Activated naive CD8-positive, alpha-beta T cell (primary cell): ENCODE data around the gene CCDC187.

Source experiments
- H3K27ac Mint-ChIP-seq: one replicate; pipeline ENCODE4 v1.8.0; 2021; ENCODE audit warnings: mixed read lengths
- H3K27me3 Mint-ChIP-seq: one replicate; pipeline ENCODE4 v1.8.0; 2021; ENCODE audit warnings: mixed read lengths
- H3K36me3 Mint-ChIP-seq: one replicate; pipeline ENCODE4 v1.8.0; 2021; ENCODE audit warnings: mixed read lengths
- H3K4me1 Mint-ChIP-seq: one replicate; pipeline ENCODE4 v1.8.0; 2021; ENCODE audit warnings: low read depth, mixed read lengths
- H3K4me3 Mint-ChIP-seq: one replicate; pipeline ENCODE4 v1.8.0; 2021; ENCODE audit warnings: mild to moderate bottlenecking, mixed read lengths
- H3K9me3 Mint-ChIP-seq: one replicate; pipeline ENCODE4 v1.8.0; 2021; ENCODE audit warnings: low read depth, mixed read lengths

The CCDC187 gene

GRCh38 chr9:136204145-136204805 is 99.6 kb downstream of the CCDC187 start:
- Mint-ChIP-seq H3K27me3 (peaks cover 9% of the 10 kb centered on the region), H3K36me3 (peaks cover 8% of the 10 kb centered on the region), H3K27ac (no peak overlapping the region), H3K9me3 (no peaks in the 10 kb centered on the region), H3K4me1 (peaks cover 2% of the 10 kb centered on the region), H3K4me3 (no peak overlapping the region)

GRCh38 chr9:136203408-136204144 is 100.3 kb downstream of the CCDC187 start:
- Mint-ChIP-seq H3K4me1 (peaks cover 2% of the 10 kb centered on the region), H3K27me3 (peaks cover 9% of the 10 kb centered on the region)

GRCh38 chr9:136202454-136203407 is 101.2 kb downstream of the CCDC187 start:
- Mint-ChIP-seq H3K4me1 (peaks cover 2% of the 10 kb centered on the region), H3K36me3 (peaks cover 8% of the 10 kb centered on the region), H3K27ac (no peak overlapping the region), H3K9me3 (no peaks in the 10 kb centered on the region), H3K4me3 (no peak overlapping the region), H3K27me3 (peaks cover 10% of the 10 kb centered on the region)

More at GRCh38 chr9:136203408-136204144, 100.3 kb downstream of the CCDC187 start:
- Mint-ChIP-seq H3K9me3 (no peaks in the 10 kb centered on the region), H3K36me3 (peaks cover 8% of the 10 kb centered on the region), H3K4me3 (no peak overlapping the region), H3K27ac (no peak overlapping the region)

GRCh38 chr9:136201609-136202453 is 102.1 kb downstream of the CCDC187 start:
- Mint-ChIP-seq H3K4me3 (no peak overlapping the region), H3K27me3 (peaks cover 11% of the 10 kb centered on the region), H3K4me1 (peaks cover 3% of the 10 kb centered on the region), H3K9me3 (no peaks in the 10 kb centered on the region), H3K36me3 (peaks cover 2% of the 10 kb centered on the region), H3K27ac (no peak overlapping the region)

- Mint-ChIP-seq H3K27me3 (peaks cover 14% of the 10 kb centered on the region), H3K4me1 (peaks cover 5% of the 10 kb centered on the region)
Measured at GRCh38 chr9:136201174-136201573, 102.7 kb downstream of the CCDC187 start.

GRCh38 chr9:136200424-136200823 is 103.5 kb downstream of the CCDC187 start:
- H3K4me3 Mint-ChIP-seq = no peak overlapping the region

More at GRCh38 chr9:136201174-136201573, 102.7 kb downstream of the CCDC187 start:
- Mint-ChIP-seq H3K9me3 (no peaks in the 10 kb centered on the region), H3K27ac (no peak overlapping the region), H3K36me3 (peaks cover 2% of the 10 kb centered on the region), H3K4me3 (no peak overlapping the region)

More at GRCh38 chr9:136200424-136200823, 103.5 kb downstream of the CCDC187 start:
- Mint-ChIP-seq H3K27ac (no peak overlapping the region), H3K4me1 (peaks cover 6% of the 10 kb centered on the region), H3K27me3 (peaks cover 16% of the 10 kb centered on the region), H3K9me3 (no peaks in the 10 kb centered on the region), H3K36me3 (no peaks in the 10 kb centered on the region)
